Brain microvascular endothelial cell (primary cell): ENCODE data around the gene GPR4.
A peak's percentile ranks its signal among the peaks of the same experiment; 100 is the strongest.

Experiments
- DNase-seq: peaks from one replicate; pipeline ENCODE4 v3.0.0-alpha.2; 2020
- H3K27ac ChIP-seq: fragments of 250-450 bp; sonication (Bioruptor Pico); 2 replicates; pipeline ENCODE4 v1.5.1; 2020; ENCODE audit warnings: mild to moderate bottlenecking, moderate library complexity
- H3K27me3 ChIP-seq: fragments of 250-450 bp; sonication (Bioruptor Pico); replicated peaks from 2 replicates; pipeline ENCODE4 v1.5.1; 2020; ENCODE audit warnings: mild to moderate bottlenecking
- H3K36me3 ChIP-seq: fragments of 250-450 bp; sonication (Bioruptor Pico); replicated peaks from 2 replicates; pipeline ENCODE4 v1.5.1; 2020; ENCODE audit warnings: mild to moderate bottlenecking
- H3K4me3 ChIP-seq: 2 replicates; pipeline ENCODE4 v1.5.1; 2011; ENCODE audit warnings: low read depth, mild to moderate bottlenecking, control low read depth, low read length, moderate library complexity
- CTCF ChIP-seq: IDR thresholded peaks from 2 replicates; pipeline ENCODE4 v1.5.1; 2011; ENCODE audit warnings: low read depth, mild to moderate bottlenecking, moderate library complexity, low read length, control low read depth, inconsistent platforms; ENCODE audit errors: missing control alignments
- in situ Hi-C: cut with HindIII; loops from 2 replicates; pipeline ENCODE4 v1.10.0; 2017; ENCODE audit warnings: low sequenced_read_pairs, low pct_ligation_motif_present

GPR4 gene

DNA sequence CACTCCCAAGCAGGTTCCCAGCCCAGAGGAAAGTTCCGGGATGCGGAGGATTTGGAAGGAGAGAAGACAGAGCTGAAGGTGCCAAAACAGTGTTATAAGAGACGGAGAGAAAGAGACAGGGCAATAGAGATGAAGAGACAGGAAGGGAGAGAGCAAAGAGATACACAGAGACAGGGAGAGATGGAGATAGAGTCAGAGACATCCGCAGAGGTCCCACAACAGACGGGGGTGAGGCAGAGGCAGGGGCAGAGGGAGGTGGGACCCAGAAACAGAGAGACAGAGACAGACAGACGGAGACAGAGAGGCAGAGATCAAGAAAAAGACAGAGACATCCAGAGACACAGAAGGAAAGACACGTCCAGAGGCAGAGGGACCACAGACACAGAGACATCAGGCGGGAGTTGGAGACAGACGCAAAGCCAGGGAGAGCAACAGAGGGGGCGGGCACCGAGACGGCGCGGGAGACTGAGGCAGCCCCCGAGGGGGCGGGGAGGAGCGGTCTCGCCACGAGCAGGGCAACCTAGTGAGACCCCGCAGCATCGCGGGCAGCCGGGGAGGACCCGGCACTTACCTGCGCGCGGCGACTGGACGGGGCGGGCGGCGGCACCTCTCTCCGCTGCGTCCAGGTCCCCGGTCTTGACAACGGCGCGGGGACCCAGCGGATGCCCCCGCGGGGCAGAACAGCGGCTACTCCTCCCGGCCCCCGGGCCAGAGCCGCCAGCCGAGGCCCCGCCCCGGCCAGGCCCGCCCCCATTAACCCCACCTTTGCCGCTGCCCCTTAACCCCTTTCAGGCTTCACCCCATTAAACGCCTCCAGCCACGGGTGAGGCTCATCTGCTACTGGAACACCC, at the start of gene GPR4:
GPR4 (minus strand) TSS at position 689 of the 851 bp plus-strand sequence. CDS start 10,346 bp downstream, outside the sequence.
- DNase-seq = no peak
- in situ Hi-C loops = no loop called here
- H3K4me3 ChIP-seq = no peak within 1 kb of the TSS
- no peak within 1 kb of the TSS for H3K27ac ChIP-seq
- H3K27me3 ChIP-seq = peaks cover 19% of the 10 kb centered on the region
- no peak for TF ChIP-seq CTCF
- no peaks in the 10 kb centered on the region for H3K36me3 ChIP-seq

DNA sequence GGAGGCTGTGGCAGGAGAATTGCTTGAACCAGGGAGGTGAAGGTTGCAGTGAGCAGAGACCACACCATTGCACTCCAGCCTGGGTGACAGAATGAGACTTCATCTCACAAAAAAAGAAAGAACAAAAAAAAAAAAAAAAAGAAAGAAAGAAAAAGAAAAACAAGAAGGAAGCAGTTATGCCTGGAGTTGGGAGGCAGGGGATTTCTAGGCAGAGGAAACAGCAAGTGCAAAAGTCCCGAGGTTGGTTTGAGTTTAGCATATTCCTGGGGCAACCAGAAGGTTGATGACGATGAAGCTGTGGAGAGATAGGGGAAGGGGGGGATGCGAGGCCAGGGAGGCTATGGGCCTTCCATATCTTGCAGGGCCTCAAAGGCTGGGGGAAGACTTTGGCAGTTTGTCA, 48.7 kb upstream of the GPR4 start:
- no peaks in the 10 kb centered on the region for H3K27me3 ChIP-seq
- in situ Hi-C loops = no loop called here
- no peaks in the 10 kb centered on the region for H3K36me3 ChIP-seq
- no peak overlapping the region for H3K4me3 ChIP-seq
- TF ChIP-seq CTCF = no peak
- H3K27ac ChIP-seq = no peak overlapping the region
- DNase-seq = no peak

- DNase-seq = no peak
- TF ChIP-seq CTCF = no peak
- H3K27ac ChIP-seq = peak overlapping the region; percentile 65
- no peaks in the 10 kb centered on the region for H3K27me3 ChIP-seq
- in situ Hi-C loops = no loop called here
- no peaks in the 10 kb centered on the region for H3K36me3 ChIP-seq
- peak overlapping the region; percentile 53 for H3K4me3 ChIP-seq
Measured at GRCh38 chr19:45646345-45646698, 44.3 kb upstream of the GPR4 start.

DNA sequence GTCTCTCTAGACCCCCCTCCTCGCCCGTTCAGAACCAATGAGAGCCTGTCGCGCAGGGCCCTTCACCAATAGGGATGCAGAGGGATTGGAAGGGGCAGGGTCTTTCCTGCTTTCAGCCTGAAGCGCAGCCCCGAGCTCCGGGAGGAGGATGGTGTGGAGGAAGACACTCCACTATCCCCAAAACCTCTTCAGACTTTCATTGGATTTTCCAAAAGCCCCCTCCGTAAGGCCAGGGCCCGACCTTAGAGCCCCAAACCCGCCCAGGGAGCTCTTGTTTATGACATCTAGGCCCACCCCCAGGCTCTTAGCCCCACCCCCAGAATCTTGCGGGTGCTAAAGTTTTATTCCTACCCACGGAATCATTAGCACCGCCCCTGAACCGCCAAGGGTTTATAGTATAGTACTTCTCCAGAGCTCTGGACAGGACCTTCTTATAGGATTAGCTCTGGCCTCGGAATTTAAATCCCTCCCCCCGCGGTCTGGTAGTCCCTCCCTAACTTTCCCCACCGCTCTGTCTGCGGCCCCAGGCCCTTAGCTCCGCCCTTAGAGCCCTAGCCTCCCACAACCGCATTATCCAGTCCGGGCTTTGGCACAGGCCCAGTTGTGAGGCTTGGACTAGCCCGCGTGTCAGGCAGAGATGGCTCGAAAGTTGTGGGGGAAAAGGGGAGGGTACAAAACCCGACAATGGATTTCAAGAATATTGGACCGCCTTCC, 43.8 kb upstream of the GPR4 start:
- no peaks in the 10 kb centered on the region for H3K36me3 ChIP-seq
- no peaks in the 10 kb centered on the region for H3K27me3 ChIP-seq
- H3K27ac ChIP-seq = peak overlapping the region; percentile 65
- in situ Hi-C loops = no loop called here
- H3K4me3 ChIP-seq = peak overlapping the region; percentile 53
- peak; percentile 94 for DNase-seq
- no peak for TF ChIP-seq CTCF

GRCh38 chr19:45645068-45645630, 43.1 kb upstream of the GPR4 start:
- no peaks in the 10 kb centered on the region for H3K36me3 ChIP-seq
- in situ Hi-C loops = no loop called here
- no peaks in the 10 kb centered on the region for H3K27me3 ChIP-seq
- TF ChIP-seq CTCF = no peak
- H3K4me3 ChIP-seq = peak overlapping the region; percentile 53
- no peak for DNase-seq
- H3K27ac ChIP-seq = peak overlapping the region; percentile 65
